Adrenal gland (tissue), 5 donors: ENCODE results near the gene ZSWIM1.

Source experiments
- CTCF ChIP-seq, 6 experiments: fragments of 450-650 bp in 4 of 6; fragments of 200-600 bp in 2 of 6; sonication (generic) in 1 of 6; IDR thresholded peaks; 1 replicate in 5 of 6; 2 replicates in 1 of 6; pipeline versions ENCODE4 v1.5.1 to v1.8.0; 2016 to 2021; ENCODE audit warnings: antibody characterized with exemption in 6 of 6, mild to moderate bottlenecking in 2 of 6, moderate library complexity in 1 of 6
- POLR2A ChIP-seq, 2 donors: fragments of 450-650 bp; IDR thresholded peaks; one replicate each; pipeline ENCODE4 v1.6.1; 2017; ENCODE audit warnings: antibody characterized with exemption in 2 of 2, mild to moderate bottlenecking in 2 of 2, moderate library complexity in 1 of 2
- donor health status: DM: no; HTN: no; CAD: no.

GRCh38 chr20:45852326-45852725, 28.7 kb upstream of the ZSWIM1 start:
- no peak for TF ChIP-seq CTCF (IDR thresholded peaks at IDR 0.05)
- TF ChIP-seq POLR2A (IDR thresholded peaks at IDR 0.05): no peak
